ENCODE data around the gene SLC2A1.

Gene SLC2A1

GRCh38 chr1:42942444-42942843 is 16.2 kb downstream of the SLC2A1 start:
- DNase-seq (ENCODE audit: low read depth in 2 of 2): no peak

- DNase-seq (ENCODE audit: low read depth in 2 of 2): no peak
Observed at GRCh38 chr1:42941640-42942330, 16.9 kb downstream of the SLC2A1 start.

GRCh38 chr1:42940851-42941639 is 17.6 kb downstream of the SLC2A1 start:
- DNase-seq (ENCODE audit: low read depth in 2 of 2): no peak

- DNase-seq (ENCODE audit: low read depth in 2 of 2): no peak
Observed at GRCh38 chr1:42938645-42939615, 19.7 kb downstream of the SLC2A1 start.

- DNase-seq (ENCODE audit: low read depth in 2 of 2): no peak
Observed at GRCh38 chr1:42937836-42938644, 20.6 kb downstream of the SLC2A1 start.

- DNase-seq (ENCODE audit: low read depth in 2 of 2): no peak
Observed at GRCh38 chr1:42937141-42937696, 21.4 kb downstream of the SLC2A1 start.

GRCh38 chr1:42936309-42937078 is 22.2 kb downstream of the SLC2A1 start:
- DNase-seq (ENCODE audit: low read depth in 2 of 2): no peak

- no peak for DNase-seq (ENCODE audit: low read depth in 2 of 2)
Observed at GRCh38 chr1:42935971-42936308, 22.7 kb downstream of the SLC2A1 start.

- DNase-seq (ENCODE audit: low read depth in 2 of 2): no peak
Observed at GRCh38 chr1:42935313-42935895, 23.3 kb downstream of the SLC2A1 start.

- no peak for DNase-seq (ENCODE audit: low read depth in 2 of 2)
Observed at GRCh38 chr1:42934541-42935312, 23.9 kb downstream of the SLC2A1 start.

- DNase-seq (ENCODE audit: low read depth in 2 of 2): no peak
Observed at GRCh38 chr1:42933610-42934491, 24.8 kb downstream of the SLC2A1 start.

GRCh38 chr1:42933060-42933586 is 25.5 kb downstream of the SLC2A1 start:
- no peak for DNase-seq (ENCODE audit: low read depth in 2 of 2)

- DNase-seq (ENCODE audit: low read depth in 2 of 2): no peak
Observed at GRCh38 chr1:42932442-42932941, 26.2 kb downstream of the SLC2A1 start.

- peak; percentile 47 to 48 for DNase-seq (ENCODE audit: low read depth in 2 of 2)
Observed at GRCh38 chr1:42931911-42932422, 26.7 kb downstream of the SLC2A1 start.

- DNase-seq (ENCODE audit: low read depth in 2 of 2): peak in 1 of 2 donors; percentile 25
Observed at GRCh38 chr1:42931108-42931539, 27.5 kb downstream of the SLC2A1 start.

- DNase-seq (ENCODE audit: low read depth in 2 of 2): no peak
Observed at GRCh38 chr1:42930178-42931107, 28.2 kb downstream of the SLC2A1 start.
